HG03565 (cell line): ENCODE results near the gene RTF2.
"Not testable (repeated sequence)": the region's sequence is repeated elsewhere in the genome, so short reads cannot be mapped to it uniquely, and the experiment has no call there.

Experiments used
- ATAC-seq: cut with Tn5 transposase; IDR thresholded peaks from one replicate; pipeline ENCODE4 v1.9.1; 2021; ENCODE audit warnings: mild to moderate bottlenecking, moderate library complexity; ENCODE audit not compliant: unreplicated experiment

RTF2 gene

DNA sequence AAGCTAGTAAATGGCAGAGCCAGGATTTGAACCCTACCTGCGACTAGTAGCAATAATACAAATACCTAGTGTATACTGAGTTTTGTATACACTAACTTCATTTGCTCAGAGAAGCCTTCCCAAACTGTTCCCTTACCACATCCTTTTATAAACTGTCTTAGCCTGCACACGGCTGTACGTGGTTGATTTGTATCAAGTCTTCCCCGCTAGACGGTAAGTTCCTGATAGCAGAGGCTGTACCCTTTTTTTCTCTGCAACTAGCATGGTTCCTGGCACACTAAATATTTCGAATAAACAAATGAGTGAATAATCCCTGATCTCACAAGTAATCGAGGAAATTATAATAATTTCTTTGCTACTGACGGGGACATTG, 636 bp downstream of the RTF2 start:
- ATAC-seq, result no peak

DNA sequence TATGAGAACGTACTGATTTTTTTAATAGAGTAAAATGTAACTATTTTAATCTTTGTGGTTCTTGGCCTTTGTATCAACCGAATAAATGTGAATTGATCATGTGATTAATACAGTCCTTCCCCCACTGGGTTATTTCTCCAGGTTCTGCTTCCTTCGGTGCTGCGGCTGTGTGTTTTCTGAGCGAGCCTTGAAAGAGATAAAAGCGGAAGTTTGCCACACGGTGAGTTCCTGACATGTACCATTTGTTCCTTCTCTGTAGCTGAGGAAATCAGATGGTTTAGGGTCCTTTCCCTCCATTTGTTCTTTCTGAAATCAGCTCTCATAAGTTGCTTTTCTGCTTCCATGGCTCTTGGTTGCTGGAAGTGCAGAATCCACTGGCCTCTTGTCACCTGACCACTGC, 15.5 kb downstream of the RTF2 start:
- no peak for ATAC-seq

DNA sequence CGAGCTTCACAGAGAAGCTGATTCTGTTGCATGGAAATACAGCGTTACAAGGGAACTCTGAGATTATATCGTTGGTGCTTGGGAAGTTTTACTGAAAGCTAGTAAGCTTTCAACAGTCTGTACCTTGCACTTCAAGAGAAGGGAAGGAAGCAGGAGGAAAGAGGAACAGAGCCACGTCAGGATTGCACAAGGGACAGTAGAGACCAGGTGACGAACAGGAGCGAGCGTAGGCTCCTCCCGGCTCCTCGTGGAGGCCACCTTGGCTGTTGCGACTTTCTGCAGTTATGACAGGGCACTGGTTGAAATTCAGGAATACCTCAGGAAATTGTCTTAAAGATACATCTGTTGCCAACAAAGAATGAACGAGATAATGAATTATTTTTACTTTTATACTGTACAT, 18.8 kb downstream of the RTF2 start:
- ATAC-seq, result no peak

DNA sequence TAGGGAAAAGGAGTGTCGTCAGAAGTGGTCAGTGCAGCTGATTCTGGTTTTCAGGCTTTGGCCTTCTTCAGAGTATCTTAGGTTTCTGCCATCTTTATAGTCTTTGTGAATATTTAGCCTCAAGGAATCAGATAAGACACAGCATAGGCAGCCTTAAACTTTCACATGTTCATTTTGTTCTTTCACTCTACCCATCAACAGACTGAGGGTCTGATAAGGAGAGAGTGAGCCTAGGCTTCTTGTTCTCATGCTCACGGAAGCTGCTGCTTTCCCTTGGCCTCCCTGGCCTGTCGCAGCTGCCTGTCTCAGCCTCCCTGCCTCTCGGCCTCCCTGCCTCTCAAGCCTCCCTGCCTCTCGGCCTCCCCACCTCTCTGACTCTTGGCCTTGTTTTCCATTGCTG, 20.1 kb downstream of the RTF2 start:
- no peak for ATAC-seq

DNA sequence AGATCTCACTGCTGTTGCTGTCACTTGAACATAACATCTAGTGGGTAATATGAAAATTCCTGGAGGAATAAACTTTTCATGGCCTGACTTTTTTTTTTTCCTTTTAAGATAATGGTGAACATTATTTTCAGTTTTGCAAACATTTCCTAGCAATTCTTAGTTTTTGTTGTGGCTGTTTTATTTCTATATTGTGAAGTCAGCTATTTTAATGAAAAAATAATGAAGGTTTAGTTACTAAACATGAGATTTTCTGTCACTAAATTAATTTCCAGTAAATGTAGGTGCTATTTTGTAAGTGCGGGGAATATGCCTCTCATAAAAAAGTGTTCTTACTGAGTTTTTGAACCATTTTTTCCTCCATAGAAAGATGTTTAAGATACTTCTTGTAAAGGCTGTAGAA, 32.7 kb downstream of the RTF2 start:
- ATAC-seq, result no peak

DNA sequence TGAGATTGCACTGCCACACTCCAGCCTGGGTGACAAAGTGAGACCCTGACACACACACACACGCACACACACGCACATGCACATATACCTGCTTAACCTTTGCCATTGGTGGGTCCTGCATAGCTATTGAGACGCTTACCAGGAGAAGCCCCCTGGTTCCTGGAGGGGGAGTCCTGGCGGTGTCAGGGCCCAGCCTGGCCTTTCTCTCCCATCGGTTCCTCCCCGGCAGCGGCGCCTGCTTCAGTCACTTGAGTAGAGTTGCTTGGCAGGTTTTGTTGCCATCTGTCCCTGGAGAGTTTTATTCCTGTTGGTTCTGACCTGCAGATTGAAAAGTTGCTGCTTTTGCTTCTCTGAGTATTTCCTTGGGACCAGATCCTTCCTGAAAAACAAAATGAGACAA, 35.5 kb downstream of the RTF2 start:
- no peak for ATAC-seq

DNA sequence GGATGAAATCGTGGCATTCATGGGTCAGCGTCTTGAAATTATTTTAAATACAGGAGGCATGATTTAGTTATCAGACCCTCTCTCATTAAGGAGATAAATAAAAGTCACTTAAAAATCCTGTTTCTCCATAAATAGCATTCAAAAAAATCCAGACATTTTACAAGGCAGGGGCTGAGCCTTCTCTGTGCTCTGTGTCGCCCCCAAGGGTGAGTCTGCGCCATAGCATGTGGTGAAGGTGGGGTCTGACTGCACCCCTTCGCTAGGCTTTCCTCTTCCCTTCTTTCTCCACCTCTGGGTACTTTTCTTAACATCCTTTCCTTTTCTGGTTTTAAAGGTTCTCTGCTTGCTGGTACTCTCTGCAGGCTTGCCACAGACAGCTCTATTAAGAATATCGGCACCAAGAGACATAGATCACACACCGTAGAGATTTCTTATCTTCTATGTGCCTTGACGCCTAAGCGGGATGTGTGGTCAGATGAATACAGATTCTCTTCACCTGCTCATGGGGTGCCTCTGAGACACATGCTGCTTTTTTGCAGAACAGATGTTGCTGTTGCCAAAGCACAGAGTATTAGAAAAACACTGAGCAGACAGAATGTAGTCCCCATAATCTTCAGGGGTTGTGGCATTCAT, 36.1 kb downstream of the RTF2 start:
- no peak for ATAC-seq

DNA sequence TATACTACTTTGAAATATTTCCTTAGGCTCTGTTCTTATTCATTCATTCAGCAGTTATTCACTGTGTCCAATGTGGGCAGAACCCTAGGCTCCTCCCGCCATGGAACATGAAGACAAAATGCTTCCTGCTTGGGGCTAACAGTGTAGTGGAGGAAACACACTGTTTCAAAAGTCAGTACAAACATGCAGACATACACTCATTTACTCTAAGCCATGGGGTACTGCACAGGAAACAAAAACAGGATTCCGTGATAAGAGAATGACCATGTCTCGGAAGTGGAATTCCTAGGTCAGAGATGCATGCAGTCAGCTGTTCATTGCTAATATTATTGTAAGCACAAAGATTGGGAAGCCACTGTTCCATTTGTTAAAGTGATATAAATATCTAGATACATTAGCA, 37.7 kb downstream of the RTF2 start:
- ATAC-seq, result no peak

DNA sequence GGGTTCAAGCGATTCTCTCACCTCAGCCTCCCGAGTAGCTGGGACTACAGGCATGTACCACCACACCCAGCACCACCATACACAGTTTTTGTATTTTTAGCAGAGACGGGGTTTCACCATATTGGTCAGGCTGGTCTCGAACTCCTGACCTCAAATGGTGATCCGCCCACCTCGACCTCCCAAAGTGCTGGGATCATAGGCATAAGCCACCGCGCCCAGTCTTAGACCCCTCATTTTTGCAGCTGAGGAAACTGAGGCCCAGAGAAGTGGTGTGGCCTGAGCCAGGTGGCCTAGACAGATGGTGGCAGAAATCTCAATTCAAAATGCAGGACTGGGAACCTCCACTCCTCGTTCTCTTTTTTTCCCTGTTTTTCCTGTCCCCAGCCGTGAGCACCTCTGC, 43.5 kb downstream of the RTF2 start:
- ATAC-seq, result no peak

DNA sequence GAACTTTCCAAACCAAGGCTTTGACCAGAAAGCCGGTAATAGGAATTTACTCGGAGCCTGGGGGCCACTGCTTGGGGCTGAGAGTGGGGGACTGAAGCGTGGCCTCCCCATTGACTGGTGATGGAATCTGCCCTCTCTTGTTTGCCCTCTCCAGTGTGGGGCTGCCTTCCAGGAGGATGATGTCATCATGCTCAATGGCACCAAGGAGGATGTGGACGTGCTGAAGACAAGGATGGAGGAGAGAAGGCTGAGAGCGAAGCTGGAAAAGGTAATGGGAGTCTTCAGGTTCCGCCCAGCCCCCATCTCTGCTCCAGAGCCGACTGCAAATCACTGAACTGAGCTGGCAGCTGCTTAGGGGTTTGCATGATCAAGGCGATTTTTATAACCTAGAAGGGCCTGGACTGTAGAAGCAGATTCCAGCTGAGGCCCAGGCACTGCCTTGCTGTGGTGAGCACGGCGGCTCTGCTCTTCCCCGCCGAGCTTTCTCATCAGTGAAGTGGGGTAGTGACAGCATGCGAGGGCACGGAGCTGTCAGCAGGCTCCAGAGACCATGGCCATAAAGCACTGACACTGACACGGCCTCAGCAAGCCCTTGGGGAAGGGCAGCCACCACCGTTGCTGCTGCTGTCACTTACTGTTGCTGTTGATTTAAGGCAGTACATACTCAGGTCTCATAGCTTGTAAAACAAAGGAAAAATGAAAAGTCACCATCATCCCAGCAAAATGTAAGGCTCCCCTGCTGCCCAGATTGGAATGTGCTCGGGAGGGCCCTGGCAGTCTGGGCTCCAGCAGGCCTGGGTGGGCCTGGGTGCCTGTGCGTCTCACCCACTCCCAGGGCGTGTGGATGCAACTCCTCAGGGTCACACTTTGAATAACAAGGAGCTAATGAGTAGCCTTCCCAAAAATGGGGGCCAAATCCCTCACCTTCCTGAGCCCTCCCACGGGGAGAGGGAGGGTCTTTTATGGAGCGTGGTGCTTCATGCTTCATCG, 45.0 kb downstream of the RTF2 start:
- ATAC-seq, result no peak

DNA sequence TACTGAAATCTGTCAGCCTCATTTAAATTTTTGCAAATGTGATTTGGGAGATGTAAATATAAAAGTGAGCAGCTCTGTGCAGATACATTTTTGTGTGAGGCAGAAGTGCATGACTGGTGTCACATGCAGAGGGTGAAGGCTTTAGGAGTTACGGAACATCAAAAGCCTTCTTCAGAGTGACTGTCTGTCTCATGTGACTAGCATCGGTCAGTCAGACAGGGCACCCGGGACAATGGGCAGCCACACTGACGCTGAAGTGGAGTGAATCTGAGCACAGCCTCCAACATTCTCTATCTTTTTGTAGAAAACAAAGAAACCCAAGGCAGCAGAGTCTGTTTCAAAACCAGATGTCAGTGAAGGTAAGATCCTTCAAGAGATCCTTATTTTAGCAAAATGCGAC, 48.2 kb downstream of the RTF2 start:
- ATAC-seq, result no peak

DNA sequence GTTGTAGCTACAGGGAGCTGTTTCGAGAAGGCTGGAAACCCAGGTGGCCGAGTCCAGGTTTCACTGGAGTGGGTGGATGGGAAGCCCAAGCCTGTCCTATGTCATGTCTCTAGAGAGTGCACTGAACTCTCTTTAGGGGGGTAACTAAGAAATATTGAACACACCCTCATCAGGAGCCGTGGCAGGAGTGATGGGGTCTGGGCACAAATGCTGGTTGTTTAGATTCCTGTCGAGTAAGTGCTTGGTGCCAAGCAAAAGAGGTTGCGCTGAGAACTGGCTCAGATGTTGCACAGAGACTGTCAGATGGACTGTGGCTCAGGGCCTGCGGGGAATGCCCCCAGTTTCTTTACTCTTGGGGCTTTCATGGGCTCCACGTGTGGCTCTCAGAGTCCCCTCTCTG, 48.8 kb downstream of the RTF2 start:
- ATAC-seq, result no peak

DNA sequence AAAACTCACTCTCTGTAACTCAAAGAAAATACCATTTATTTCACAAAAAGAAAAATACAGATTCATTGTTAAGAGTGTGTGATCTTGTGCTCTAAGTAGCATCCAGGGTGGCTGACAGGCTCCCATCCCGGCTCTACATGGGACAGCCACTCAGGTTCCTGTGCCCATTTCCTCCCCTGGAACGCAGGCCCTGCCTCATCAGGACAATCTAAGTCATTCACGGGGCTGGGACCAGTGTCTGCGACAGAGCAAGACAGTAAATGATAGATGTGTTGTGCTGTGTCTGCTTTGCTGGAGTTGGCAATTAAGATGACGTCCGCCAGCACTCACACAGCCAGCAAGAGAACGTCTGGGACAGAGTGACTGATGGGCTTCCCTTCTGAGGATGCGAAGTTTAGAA, 49.2 kb downstream of the RTF2 start:
- no peak for ATAC-seq

DNA sequence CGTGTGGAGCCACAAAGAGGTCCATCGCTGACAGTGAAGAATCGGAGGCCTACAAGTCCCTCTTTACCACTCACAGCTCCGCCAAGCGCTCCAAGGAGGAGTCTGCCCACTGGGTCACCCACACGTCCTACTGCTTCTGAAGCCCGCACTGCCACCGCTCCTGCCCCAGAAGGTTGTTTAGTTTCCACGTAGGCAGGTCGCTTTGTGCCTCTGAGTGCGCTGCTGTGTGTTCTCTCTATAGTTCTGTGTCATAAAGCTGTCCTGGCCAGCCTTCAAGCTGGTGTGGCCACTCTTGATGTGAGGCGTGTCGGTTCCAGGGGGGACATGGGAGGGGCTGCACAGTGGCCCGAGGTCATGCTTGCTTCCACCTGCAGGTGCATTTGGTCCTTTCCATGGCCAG, 49.7 kb downstream of the RTF2 start:
- no peak for ATAC-seq

DNA sequence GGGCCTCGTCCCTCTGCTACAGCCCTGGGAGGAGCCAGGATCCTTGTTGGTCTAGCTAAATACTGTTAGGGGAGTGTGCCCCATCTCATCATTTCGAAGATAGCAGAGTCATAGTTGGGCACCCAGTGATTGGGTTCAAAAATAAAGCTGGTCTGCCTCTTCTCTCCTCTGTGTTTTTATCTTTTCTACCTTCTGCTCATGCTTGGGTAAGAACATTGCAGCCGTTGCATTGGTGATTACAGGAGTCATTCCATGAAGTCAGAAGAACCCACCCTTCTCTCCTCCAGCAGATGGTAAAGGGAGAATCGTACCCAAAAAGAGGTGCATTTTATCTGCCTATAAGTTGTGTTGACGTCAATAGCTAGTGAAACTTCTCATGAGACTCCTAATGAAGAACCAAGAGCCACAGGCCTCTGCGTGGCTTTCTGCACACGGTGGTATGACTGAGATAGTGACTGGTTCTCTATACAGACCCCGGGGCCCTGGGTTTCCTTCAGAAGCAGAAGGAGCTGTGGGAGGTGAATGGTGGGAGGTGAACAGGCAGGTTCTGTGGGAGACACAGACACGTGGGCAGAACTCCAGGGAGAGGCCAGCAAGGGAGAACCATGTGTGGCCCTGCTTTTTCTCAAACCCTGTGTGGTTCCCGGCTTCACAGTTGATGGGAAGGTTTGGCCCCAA, 50.4 kb downstream of the RTF2 start:
- no peak for ATAC-seq

DNA sequence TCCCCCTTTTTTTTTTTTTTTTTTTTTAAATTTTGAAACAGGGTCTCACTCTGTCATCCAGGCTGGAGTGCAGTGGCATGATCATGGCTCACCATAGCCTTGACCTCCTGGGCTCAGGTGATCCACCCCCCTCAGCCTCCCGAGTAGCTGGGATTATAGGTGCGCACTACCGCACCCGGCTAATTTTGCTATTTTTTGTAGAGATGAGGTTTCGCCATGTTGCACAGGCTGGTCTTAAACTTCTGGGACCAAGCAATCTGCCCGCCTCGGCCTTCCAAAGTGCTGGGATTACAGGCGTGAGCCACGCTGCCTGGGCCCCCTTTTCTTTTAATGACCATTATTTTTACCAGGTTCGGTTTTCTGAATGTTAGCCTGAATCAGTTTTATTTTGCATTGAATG, 51.1 kb downstream of the RTF2 start:
- no peak for ATAC-seq

DNA sequence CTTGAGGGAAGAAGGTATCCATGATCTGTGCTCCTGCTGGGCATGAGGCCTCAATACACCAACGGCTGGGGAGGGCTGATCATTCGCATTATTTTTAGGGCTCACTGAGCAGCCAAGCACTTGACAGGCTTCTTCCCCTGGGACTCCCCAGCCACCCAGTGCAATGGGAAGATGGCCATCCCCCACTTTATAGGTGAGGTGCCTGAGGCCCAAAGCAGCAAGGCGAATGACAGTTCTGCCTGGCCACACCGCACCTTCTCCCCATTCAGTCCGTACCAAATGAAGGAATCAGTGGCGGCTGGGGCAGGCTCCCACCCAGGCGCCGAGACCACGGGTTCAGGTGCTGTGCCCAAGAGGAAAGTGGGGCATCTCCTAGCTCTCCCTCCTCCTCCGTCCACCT, 51.8 kb downstream of the RTF2 start:
- ATAC-seq, result no peak

DNA sequence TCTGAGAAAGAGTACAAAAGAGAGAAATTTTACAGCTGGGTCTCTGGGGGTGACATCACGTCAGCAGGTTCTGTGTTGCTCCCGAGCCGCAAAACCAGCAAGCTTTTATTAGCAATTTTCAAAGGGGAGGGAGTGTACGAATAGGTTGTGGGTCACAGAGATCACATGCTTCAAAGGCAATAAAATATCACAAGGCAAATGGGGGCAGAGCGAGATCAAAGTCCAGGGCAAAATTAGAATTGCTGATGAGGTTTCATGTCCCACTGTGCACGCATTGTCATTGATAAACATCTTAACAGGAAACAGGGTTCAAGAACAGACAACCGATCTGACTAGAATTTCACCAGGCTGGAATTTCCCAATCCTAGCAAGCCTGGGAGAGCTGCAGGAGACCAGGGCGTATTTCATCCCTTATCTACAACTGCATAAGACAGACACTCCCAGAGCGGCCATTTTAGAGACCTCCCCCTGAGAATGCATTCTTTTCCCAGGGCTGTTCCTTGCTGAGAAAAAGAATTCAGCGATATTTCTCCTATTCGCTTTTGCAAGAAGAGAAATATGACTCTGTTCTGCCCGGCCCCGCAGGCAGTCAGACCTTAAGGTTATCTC, 52.4 kb downstream of the RTF2 start:
- not testable (repeated sequence) for ATAC-seq

DNA sequence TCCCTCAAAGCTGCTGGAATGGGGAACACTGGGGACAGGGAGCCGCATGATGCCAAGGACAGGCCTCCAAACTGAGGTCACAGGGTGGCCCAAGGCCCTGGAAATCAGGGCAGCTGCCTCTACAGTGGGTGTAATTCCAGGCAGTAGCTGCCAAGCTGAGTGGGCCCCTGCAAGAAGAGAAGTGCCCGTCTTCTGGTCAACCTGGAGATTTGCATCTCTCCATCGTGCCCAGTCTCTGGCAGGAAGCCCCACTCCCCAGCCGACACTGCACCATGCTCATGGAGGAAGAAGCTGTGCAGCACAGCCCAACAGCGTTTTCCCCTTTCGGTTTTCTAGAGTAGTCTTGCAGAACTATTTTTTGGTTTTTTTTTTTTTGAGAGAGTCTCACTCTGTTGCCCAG, 53.9 kb downstream of the RTF2 start:
- no peak for ATAC-seq

DNA sequence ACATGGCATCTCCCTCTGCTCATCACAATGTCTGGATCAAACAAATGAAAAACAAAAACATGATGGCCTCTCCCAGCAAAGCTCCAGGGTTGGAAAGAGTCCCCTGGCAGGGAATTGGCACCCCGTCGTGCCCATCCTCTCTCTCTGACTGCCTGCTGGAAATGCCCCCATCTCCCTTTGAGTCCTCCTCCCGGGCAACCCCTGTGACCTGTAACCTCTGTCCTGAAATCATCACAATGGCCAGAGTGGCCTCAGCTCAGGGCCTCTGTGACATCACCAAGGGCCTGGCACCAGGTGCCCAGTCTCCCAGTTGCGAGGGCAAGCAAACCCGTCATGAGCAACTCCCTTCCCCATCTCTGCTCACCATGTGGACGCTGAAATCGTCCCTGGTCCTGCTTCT, 56.0 kb downstream of the RTF2 start, which contains the start of gene FAM209A:
FAM209A (plus strand) TSS at position 301 of the 400 bp plus-strand sequence; CDS start at position 366, 65 bp downstream.
- not testable (repeated sequence) for ATAC-seq

DNA sequence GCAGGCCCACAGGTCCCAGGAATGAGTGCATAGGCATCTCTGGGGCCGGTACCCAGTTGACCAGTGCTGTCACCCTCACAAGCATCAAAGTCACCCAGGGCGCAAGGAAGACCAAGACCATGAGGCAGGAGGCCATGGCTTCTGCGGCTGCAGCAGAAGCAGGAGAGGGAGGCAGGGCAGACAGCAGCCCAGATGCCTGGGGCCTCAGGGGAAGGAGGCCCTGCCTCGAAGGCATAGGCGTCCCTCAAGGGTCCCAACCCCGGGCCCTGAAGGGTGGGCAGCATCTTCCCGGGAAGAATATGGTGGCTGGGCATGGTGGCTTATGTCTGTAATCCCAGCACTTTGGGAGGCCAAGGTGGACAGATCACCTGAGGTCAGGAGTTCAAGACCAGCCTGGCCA, 59.1 kb downstream of the RTF2 start:
- ATAC-seq, result no peak
